ENCODE results near the gene RIMBP3C. TPM values are rescaled to one million over a fixed set of nuclear protein-coding genes. Genes with fewer than 3 reads are reported as not detected.
"Not testable (repeated sequence)": the region's sequence is repeated elsewhere in the genome, so short reads cannot be mapped to it uniquely, and the experiment has no call there.

RIMBP3C gene
- total RNA-seq, 1 donor from 2014 or later: 0.31 TPM

DNA sequence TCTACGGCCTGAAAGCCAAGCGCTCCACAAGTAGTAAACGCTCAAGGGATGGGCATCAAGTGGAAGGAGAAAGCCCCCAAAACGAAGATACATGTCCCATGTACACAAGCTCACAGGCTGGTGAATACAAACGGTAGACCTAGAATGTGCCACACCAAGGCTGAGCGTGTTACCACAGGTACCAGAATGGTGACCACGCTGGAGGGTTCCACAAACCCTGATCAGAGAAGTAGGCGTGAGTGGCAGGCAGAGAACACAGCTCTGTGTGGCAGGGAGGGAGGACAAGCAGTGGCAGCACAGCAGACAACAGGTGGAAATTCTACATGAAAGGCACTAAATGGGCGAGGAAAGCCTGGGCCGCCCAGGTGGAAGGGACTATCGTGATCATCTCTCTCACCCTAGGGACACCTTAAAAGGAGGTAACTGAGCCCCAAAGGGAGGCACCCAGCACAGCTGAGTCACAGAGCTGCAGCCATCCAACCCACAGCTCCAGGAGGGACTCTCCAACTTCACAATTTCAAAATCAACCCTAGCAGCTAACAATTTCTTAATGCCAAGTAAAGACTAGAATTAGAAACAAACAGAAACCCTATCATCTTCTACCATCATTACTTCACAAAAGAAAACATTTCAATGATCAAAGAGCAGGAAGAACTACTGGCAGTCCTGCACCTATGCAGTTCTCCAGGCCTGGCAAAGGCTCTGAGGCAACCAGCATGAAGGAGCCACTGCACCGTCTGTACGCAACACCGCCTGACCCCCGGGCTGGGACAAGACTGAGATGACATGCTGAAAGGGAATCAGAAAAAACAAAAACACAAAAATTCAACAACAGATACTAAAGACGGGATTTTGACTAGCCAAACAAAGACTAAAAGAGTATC is 51.4 kb downstream of the RIMBP3C start:
- DNase-seq (ENCODE audit: low spot score in 2 of 2, unreplicated experiment in 2 of 2); H3K27me3 Mint-ChIP-seq (ENCODE audit: low read depth); H3K27ac Mint-ChIP-seq; H3K4me3 Mint-ChIP-seq; H3K36me3 Mint-ChIP-seq; H3K9me3 Mint-ChIP-seq; H3K4me1 Mint-ChIP-seq: not testable (repeated sequence)

DNA sequence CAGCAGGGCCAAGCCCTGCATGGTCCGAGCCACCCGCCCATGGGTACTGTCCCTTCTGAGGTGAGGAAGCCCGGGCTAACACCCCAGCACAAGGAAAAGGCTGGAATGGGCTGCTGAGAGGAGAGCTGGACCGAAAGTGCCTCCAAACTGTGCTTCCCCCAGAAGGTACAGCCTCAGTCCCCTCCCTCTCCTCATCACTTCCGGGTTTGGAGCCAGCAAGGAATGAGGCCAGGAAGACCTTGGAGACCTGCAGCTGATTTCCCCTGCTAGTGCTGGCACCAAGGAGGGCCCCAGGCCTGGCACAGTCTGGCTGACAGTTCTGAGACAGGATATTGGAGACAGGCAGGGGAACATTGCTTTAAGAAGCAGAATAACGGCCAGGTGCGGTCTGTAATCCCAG is 52.8 kb downstream of the RIMBP3C start:
- H3K4me3 Mint-ChIP-seq; H3K9me3 Mint-ChIP-seq; DNase-seq (ENCODE audit: low spot score in 2 of 2, unreplicated experiment in 2 of 2); H3K36me3 Mint-ChIP-seq; H3K4me1 Mint-ChIP-seq; H3K27me3 Mint-ChIP-seq (ENCODE audit: low read depth); H3K27ac Mint-ChIP-seq: not testable (repeated sequence)

DNA sequence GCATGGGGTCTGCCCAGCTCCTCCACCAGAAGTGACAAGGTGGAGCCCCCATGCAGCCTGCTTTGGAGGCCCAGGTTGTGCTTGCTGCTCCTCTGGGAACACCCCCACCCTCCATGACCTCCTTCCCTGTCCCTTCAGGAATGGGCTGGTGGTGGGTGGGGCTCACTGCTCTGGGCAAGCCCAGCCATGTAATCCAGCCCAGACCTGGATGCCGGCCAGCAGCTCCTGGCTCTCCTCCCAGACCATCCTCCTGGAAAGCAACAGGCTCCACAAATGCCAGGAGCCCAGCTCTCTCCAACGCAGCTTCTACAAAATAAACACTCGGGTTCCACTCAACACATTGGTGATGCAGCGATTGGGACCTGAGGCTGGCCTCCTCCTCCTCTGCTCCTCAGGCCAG is 53.3 kb downstream of the RIMBP3C start:
- H3K4me1 Mint-ChIP-seq; DNase-seq (ENCODE audit: low spot score in 2 of 2, unreplicated experiment in 2 of 2); H3K36me3 Mint-ChIP-seq; H3K27me3 Mint-ChIP-seq (ENCODE audit: low read depth); H3K9me3 Mint-ChIP-seq; H3K27ac Mint-ChIP-seq; H3K4me3 Mint-ChIP-seq: not testable (repeated sequence)

Other genes starting within 250 kb of the RIMBP3C start
- gene RIMBP3B, start 167.7 kb downstream of the RIMBP3C start, total RNA-seq: 0.13 to 0.68 TPM (median 0.36 TPM) in 3 replicates
- 26.6 to 27.3 TPM (median 27.2 TPM) in 3 replicates for gene HIC2, start 134.1 kb downstream of the RIMBP3C start, total RNA-seq
- 2.0 to 4.4 TPM (median 4.2 TPM) in 3 replicates for gene TMEM191C, start 84.1 kb downstream of the RIMBP3C start, total RNA-seq
- 45.1 to 49.0 TPM (median 48.0 TPM) in 3 replicates for gene UBE2L3, start 16.3 kb upstream of the RIMBP3C start, total RNA-seq
- 25.3 to 26.2 TPM (median 25.8 TPM) in 3 replicates for gene YDJC, start 78.6 kb upstream of the RIMBP3C start, total RNA-seq
- 0.78 to 1.3 TPM (median 0.84 TPM) in 3 replicates for gene CCDC116, start 81.3 kb upstream of the RIMBP3C start, total RNA-seq
- 19.6 to 22.1 TPM (median 20.2 TPM) in 3 replicates for gene SDF2L1, start 90.8 kb upstream of the RIMBP3C start, total RNA-seq
- gene PPIL2, start 114.6 kb upstream of the RIMBP3C start, total RNA-seq: 40.5 to 44.8 TPM (median 41.2 TPM) in 3 replicates
- gene YPEL1, start 184.3 kb upstream of the RIMBP3C start, total RNA-seq: 17.2 to 18.4 TPM (median 17.8 TPM) in 3 replicates